ENCODE data around the gene TMEM175.
A peak's percentile ranks its signal among the peaks of the same experiment; 100 is the strongest.
"Not testable (repeated sequence)": the region's sequence is repeated elsewhere in the genome, so short reads cannot be mapped to it uniquely, and the experiment has no call there.

The TMEM175 gene

DNA sequence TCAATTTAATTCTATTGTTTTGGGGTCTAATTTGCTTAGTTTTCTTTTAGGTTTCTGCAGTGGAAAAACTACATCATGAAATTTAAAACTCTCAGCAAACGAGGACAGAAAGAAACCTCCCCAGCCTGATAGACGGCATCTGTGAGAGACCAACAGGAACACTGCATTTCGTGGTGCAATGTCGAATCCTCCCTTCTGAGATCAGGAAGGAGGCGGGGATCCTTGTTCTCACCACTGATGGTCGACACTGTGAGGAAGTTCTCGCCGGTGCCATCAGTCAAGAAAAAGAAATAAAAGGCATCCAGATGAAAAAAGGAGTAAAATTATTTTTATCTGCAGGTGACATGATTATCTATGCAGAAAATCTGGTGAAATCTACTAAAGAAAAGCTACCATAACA, 16.7 kb upstream of the TMEM175 start:
- no peak for DNase-seq (ENCODE audit: low spot score in 2 of 2)
- ATAC-seq (ENCODE audit: low read depth): peak; percentile 63

DNA sequence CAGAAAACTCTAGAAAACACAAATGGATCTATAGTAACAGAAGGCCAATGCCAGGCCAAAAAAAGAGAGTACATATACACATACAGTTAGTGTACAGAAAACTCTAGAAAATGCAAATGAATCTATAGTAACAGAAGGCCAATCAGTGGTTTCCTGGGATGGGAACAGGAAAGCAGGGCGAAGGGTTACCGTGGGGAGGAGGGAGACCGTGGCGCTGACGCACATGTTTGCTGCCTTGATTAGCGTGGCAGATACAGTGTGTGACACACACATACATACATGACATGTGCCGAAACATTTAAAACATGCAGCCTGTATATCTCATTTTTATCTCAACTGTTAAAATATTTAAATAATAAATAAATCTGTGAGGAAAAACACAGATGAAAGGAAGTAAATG, 14.8 kb upstream of the TMEM175 start:
- H3K4me3 Mint-ChIP-seq: no peak overlapping the region
- H3K27me3 Mint-ChIP-seq: no peaks in the 10 kb centered on the region

More for the DNA sequence above, 16.7 kb upstream of the TMEM175 start:
- Mint-ChIP-seq H3K36me3 (peaks cover 17% of the 10 kb centered on the region), H3K4me1 (peaks cover 43% of the 10 kb centered on the region), H3K27me3 (no peaks in the 10 kb centered on the region), H3K9me3 (peaks cover 2% of the 10 kb centered on the region), H3K4me3 (peak overlapping the region; percentile 82), H3K27ac (peak overlapping the region; percentile 66)

DNA sequence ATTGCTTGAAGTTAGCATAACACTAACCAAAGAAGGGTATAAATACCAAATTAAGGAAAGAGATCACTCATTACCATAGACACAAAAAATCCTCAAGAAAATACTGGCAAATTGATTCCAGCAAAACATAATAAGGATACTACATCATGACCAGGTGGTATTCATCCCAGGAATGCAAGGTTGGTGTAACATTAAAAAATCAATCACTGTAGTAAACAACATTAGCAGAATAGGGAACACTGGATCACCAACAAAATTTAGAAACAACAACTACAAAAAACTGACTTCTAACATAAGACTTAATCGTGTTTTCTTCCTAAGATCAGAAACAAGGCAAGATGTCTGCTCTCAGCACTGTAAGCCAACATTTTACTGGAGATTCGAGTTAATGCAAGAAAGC, 14.3 kb upstream of the TMEM175 start:
- Mint-ChIP-seq H3K27ac (no peak overlapping the region), H3K4me3 (no peak overlapping the region), H3K4me1 (peaks cover 60% of the 10 kb centered on the region), H3K36me3 (peaks cover 6% of the 10 kb centered on the region), H3K9me3 (peaks cover 2% of the 10 kb centered on the region), H3K27me3 (no peaks in the 10 kb centered on the region)
- ATAC-seq (ENCODE audit: low read depth) (no peak), DNase-seq (ENCODE audit: low spot score in 2 of 2) (no peak)

More for the DNA sequence above, 14.8 kb upstream of the TMEM175 start:
- H3K9me3 Mint-ChIP-seq: peaks cover 2% of the 10 kb centered on the region
- DNase-seq (ENCODE audit: low spot score in 2 of 2) (no peak), ATAC-seq (ENCODE audit: low read depth) (no peak)
- H3K27ac Mint-ChIP-seq: no peak overlapping the region
- peaks cover 6% of the 10 kb centered on the region for H3K36me3 Mint-ChIP-seq
- H3K4me1 Mint-ChIP-seq: peaks cover 54% of the 10 kb centered on the region

DNA sequence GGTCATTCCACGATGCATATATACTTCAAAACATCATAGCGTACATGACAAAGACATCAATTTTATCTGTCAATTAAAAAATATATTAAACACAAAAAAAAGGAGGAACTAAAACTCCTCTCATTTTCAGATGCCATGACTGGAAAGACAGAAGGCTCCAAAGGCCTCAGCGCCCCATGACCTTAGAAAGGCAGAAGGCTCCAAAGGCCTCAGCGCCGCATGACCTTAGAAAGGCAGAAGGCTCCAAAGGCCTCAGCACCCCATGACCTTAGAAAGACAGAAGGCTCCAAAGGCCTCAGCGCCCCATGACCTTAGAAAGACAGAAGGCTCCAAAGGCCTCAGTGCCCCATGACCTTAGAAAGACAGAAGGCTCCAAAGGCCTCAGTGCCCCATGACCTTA, 13.7 kb upstream of the TMEM175 start:
- ATAC-seq (ENCODE audit: low read depth); H3K9me3 Mint-ChIP-seq; DNase-seq (ENCODE audit: low spot score in 2 of 2); H3K27me3 Mint-ChIP-seq; H3K36me3 Mint-ChIP-seq; H3K27ac Mint-ChIP-seq; H3K4me3 Mint-ChIP-seq: not testable (repeated sequence)
- peaks cover 63% of the 10 kb centered on the region for H3K4me1 Mint-ChIP-seq

DNA sequence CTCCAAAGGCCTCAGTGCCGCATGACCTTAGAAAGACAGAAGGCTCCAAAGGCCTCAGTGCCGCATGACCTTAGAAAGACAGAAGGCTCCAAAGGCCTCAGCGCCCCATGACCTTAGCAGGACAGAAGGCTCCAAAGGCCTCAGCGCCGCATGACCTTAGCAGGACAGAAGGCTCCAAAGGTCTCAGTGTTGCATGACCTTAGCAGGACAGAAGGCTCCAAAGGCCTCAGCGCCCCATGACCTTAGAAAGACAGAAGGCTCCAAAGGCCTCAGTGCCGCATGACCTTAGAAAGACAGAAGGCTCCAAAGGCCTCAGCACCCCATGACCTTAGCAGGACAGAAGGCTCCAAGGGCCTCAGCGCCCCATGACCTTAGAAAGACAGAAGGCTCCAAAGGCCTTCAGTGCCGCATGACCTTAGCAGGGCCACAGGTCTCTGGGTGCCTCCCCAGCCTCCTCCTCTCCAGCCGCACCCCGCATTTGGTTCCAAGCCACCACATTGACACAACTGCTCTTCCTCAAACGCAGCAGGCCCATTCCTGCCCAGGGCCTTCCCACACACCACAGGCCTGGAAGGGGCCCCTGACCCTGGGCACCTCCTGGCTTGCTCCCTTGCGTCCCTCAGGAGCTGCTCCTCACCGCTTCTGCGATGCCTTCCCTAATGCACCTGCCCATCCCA, 13.1 kb upstream of the TMEM175 start:
- DNase-seq (ENCODE audit: low spot score in 2 of 2); H3K27ac Mint-ChIP-seq; ATAC-seq (ENCODE audit: low read depth); H3K36me3 Mint-ChIP-seq; H3K4me3 Mint-ChIP-seq; H3K9me3 Mint-ChIP-seq; H3K27me3 Mint-ChIP-seq: not testable (repeated sequence)
- H3K4me1 Mint-ChIP-seq: peaks cover 64% of the 10 kb centered on the region

DNA sequence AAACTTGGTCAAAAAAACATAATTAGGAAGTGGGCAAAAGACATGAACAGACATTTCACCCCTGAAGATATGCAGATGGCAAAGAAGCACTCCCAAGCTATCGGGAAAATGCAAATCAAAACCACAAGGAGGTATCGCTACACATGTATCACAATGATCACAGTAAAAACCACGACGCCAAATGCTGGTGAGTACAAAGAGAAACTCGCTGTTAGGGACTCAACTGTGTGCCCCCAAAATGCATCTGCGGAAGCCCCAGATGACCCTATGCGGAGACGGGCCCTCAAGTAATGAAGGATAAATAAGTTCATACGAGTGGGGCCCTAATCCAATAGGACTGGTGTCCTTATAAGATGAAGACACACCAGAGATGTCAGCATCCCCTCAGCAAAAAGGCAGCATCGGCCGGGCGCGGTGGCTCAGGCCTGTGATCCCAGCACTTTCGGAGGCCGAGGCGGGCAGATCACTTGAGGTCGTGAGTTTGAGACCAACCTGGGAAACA, 10.4 kb upstream of the TMEM175 start:
- peaks cover 2% of the 10 kb centered on the region for H3K9me3 Mint-ChIP-seq
- no peaks in the 10 kb centered on the region for H3K27me3 Mint-ChIP-seq
- H3K4me1 Mint-ChIP-seq: peaks cover 60% of the 10 kb centered on the region
- peak in 1 of 2 donors; percentile 44 for DNase-seq (ENCODE audit: low spot score in 2 of 2)
- peaks cover 8% of the 10 kb centered on the region for H3K36me3 Mint-ChIP-seq
- ATAC-seq (ENCODE audit: low read depth): peak; percentile 29
- peak overlapping the region; percentile 97 for H3K27ac Mint-ChIP-seq
- peak overlapping the region; percentile 83 for H3K4me3 Mint-ChIP-seq

DNA sequence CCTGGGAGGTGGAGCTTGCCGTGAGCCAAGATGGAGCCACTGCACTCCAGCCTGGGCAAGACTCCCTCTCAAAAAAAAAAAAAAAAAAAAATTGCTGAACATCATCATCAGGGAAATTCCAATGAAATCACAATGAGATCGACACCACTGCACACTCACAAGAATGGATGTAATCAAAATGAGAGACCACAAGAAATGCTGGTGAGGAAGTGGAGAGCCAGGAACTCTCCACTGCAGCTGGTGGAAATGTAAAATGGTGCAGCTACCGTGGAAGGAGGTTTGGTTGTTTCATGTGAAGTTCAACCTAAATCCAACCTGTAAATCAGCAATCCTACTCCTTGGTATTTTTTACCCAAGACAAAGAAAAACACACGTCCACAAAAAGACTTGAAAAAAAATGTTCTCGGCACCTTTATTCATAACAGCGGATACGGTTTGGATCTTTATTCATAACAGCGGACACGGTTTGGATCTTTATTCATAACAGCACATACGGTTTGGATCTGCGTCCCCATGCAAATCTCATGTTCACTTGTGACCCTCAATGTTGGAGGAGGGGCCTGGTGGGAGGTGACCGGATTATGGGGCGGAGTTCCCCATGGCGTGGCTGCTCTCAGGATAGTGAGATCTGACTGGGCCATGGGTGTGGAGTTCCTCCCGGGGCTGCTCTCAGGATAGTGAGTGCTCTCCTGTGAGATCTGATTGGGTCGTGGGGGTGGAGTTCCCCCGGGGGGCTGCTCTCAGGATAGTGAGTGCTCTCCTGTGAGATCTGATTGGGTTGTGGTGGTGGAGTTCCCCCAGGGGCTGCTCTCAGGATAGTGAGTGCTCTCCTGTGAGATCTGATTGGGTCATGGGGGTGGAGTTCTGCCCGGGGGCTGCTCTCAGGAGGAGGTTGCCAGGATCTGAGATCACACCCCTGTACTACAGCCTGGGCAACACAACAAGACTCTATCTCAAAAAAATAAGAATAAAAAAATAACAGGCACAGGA, 7.9 kb upstream of the TMEM175 start:
- peaks cover 4% of the 10 kb centered on the region for H3K36me3 Mint-ChIP-seq
- no peaks in the 10 kb centered on the region for H3K27me3 Mint-ChIP-seq
- H3K27ac Mint-ChIP-seq: peak overlapping the region; percentile 97
- no peaks in the 10 kb centered on the region for H3K9me3 Mint-ChIP-seq
- peak; percentile 62 for ATAC-seq (ENCODE audit: low read depth)
- peak overlapping the region; percentile 57 for H3K4me3 Mint-ChIP-seq
- peak; percentile 48 to 63 for DNase-seq (ENCODE audit: low spot score in 2 of 2)
- peaks cover 46% of the 10 kb centered on the region for H3K4me1 Mint-ChIP-seq

DNA sequence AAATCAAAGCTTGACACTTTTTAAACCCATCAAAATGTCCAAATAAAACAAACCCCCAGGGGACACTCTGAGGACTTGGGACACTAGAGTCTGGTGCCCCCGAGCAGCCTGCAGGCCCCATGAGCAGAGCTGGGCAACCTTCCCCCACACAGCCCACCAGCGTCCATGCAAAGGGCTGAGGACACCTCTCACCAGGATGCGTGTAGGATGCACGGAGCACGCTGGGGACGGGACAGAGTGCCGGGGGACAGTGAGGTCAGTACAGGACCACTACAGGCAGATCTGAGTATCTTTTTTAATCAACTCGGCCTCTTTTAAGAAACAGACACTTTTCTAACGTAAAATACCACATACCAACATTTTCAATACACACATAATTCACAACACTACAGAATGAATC, 7.1 kb upstream of the TMEM175 start:
- no peaks in the 10 kb centered on the region for H3K27me3 Mint-ChIP-seq

DNA sequence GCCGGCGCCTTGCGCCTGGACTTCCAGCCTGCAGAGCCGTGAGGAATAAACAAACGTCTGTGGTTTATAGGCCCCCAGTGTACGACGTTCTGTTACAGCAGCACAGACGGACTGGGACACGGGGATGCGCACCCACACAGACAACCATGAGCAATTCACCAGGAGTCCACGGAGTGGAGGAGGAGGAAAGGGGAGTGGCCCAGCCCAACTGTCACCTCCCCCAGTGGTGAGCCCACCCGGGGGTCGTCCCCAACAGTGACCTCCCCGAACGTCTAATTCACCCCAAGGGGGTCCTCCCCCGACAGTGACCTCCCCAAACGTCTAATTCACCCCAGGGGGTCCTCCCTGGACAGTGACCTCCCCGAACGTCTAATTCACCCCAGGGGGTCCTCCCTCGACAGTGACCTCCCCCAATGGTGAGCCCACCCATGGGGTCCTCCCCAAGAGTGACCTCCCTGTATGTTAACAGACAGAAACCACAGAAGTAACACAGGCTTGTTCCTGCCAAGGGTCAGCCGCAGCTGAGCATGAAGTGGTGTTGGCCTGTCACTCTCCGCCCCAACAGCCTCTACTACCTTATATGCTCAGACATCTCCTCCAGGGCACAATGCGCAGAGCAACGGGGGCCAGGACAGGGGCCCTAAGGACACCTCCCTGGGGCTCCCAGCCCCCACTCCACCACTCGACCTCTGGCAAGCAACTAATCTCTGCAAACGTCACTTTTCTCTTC, 6.3 kb upstream of the TMEM175 start:
- ATAC-seq (ENCODE audit: low read depth): no peak
- Mint-ChIP-seq H3K27me3 (no peaks in the 10 kb centered on the region), H3K4me1 (peaks cover 47% of the 10 kb centered on the region), H3K36me3 (peaks cover 2% of the 10 kb centered on the region), H3K9me3 (no peaks in the 10 kb centered on the region), H3K27ac (peak overlapping the region; percentile 97), H3K4me3 (peak overlapping the region; percentile 64)
- no peak for DNase-seq (ENCODE audit: low spot score in 2 of 2)

More for the DNA sequence above, 7.1 kb upstream of the TMEM175 start:
- no peaks in the 10 kb centered on the region for H3K9me3 Mint-ChIP-seq
- H3K4me3 Mint-ChIP-seq: no peak overlapping the region
- DNase-seq (ENCODE audit: low spot score in 2 of 2) (no peak), ATAC-seq (ENCODE audit: low read depth) (no peak)
- peaks cover 3% of the 10 kb centered on the region for H3K36me3 Mint-ChIP-seq
- H3K27ac Mint-ChIP-seq: peak overlapping the region; percentile 97
- H3K4me1 Mint-ChIP-seq: peaks cover 42% of the 10 kb centered on the region

DNA sequence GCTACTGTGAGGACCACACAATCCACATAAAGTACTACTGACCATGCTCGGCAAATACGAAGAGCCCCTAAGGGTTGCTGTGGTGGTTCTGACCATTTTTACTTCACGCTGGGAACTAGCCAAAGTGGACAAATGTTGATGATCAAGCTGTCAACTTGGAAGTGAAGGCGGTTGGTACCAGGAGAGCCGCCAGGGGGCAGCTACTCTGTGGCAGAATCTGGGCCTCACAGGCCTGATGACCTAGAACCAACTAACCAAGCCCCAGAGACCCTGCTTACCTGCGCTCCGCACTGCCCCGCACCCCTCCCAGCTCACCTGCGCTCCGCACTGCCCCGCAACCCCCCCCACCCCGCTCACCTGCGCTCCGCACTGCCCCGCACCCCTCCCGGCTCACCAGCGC, 5.7 kb upstream of the TMEM175 start:
- no peak for ATAC-seq (ENCODE audit: low read depth)
- H3K4me3 Mint-ChIP-seq: no peak overlapping the region
- peaks cover 48% of the 10 kb centered on the region for H3K4me1 Mint-ChIP-seq
- H3K36me3 Mint-ChIP-seq: peaks cover 2% of the 10 kb centered on the region
- peak overlapping the region; percentile 81 for H3K27ac Mint-ChIP-seq
- no peaks in the 10 kb centered on the region for H3K9me3 Mint-ChIP-seq
- DNase-seq (ENCODE audit: low spot score in 2 of 2): no peak
- no peaks in the 10 kb centered on the region for H3K27me3 Mint-ChIP-seq

DNA sequence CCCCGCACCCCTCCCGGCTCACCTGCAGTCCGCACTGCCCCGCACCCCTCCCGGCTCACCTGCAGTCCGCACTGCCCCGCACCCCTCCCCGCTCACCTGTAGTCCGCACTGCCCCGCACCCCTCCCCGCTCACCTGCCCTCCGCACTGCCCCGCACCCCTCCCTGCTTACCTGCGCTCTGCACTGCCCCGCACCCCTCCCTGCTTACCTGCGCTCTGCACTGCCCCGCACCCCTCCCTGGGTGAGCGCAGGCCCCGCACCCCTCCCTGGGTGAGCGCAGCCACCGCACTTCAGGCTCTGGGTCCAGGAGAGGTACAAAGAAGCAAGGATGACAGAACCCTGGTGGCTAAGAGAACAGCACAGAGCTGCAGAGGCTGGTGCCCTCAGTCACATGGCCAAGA, 4.7 kb upstream of the TMEM175 start:
- not testable (repeated sequence) for H3K36me3 Mint-ChIP-seq; ATAC-seq (ENCODE audit: low read depth)

DNA sequence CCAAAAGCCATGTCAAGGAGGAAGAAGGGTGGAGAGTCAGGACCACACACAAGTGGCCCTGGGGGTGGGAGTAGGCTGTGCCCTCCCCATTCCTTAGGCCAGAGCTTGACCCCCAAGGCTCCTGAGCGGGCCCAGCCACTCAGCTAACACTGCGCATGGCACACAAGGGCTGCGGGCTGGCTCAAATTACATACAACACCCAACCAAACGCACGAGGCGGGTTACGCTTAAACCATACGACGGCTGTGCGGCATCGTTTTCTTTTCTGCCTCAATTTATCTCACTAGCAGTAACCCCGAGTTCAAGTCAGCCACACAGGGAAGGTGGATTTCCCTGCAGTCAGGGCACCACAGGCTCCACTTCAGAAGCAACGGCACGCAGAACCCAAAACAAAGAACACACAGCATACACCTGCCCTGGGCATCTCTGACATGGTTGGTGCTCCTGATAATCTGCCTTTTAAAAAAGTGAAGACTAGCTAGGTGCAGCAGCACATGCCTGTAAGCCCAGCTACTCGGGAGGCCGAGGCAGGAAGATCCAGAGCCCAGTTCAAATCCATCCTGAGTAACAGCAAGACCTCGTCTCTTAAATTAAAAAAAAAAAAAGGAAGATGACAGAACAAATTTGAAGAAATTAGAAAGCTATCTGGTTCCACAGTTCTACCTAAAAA, 3.0 kb upstream of the TMEM175 start:
- H3K36me3 Mint-ChIP-seq: peaks cover 2% of the 10 kb centered on the region
- H3K4me3 Mint-ChIP-seq: no peak overlapping the region
- H3K4me1 Mint-ChIP-seq: peaks cover 37% of the 10 kb centered on the region

More for the DNA sequence above, 4.7 kb upstream of the TMEM175 start:
- H3K27me3 Mint-ChIP-seq; H3K9me3 Mint-ChIP-seq; H3K4me3 Mint-ChIP-seq; H3K27ac Mint-ChIP-seq; DNase-seq (ENCODE audit: low spot score in 2 of 2): not testable (repeated sequence)
- peaks cover 41% of the 10 kb centered on the region for H3K4me1 Mint-ChIP-seq

DNA sequence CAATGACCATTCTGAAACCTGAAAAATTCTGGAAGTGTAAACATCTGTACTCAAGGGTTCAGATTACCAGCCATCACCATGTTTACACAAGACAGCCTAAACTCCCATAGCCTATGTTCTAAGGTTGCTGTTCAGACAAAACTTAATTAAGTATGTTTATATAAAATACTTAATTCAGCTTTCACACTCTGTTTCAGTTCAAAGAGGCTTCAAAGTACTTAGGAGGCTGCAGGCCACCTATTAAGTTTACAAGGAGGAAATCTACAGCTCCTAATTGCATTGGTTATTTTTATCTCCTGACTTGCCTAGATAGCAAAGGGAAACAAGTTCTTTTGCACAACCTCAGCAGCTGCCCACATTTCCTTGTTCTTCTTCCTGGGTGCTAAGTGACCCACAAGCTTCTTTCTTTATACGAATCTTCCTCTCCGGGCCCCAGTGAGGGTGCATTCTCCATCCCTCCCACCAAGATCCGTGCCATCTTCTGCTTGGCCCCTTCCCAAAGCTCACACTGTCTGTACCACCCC, 2.2 kb upstream of the TMEM175 start:
- peaks cover 38% of the 10 kb centered on the region for H3K4me1 Mint-ChIP-seq
- H3K27me3 Mint-ChIP-seq: no peaks in the 10 kb centered on the region
- H3K4me3 Mint-ChIP-seq: peak overlapping the region; percentile 94
- H3K36me3 Mint-ChIP-seq: peaks cover 2% of the 10 kb centered on the region
- no peaks in the 10 kb centered on the region for H3K9me3 Mint-ChIP-seq
- H3K27ac Mint-ChIP-seq: peak overlapping the region; percentile 96
- DNase-seq (ENCODE audit: low spot score in 2 of 2) (no peak), ATAC-seq (ENCODE audit: low read depth) (no peak)

More for the DNA sequence above, 3.0 kb upstream of the TMEM175 start:
- ATAC-seq (ENCODE audit: low read depth) (no peak), DNase-seq (ENCODE audit: low spot score in 2 of 2) (no peak)
- Mint-ChIP-seq H3K27ac (no peak overlapping the region), H3K9me3 (no peaks in the 10 kb centered on the region), H3K27me3 (no peaks in the 10 kb centered on the region)
